Stimulated activated CD8-positive, alpha-beta memory T cell treated with anti-CD3 and anti-CD28 coated beads, Interleukin-7, amount 100 ng/mL, for 24 hours (primary cell): Measurements from ENCODE around the gene PPP1R8.
"Not testable (repeated sequence)": the region's sequence is repeated elsewhere in the genome, so short reads cannot be mapped to it uniquely, and the experiment has no call there.

Source experiments
- DNase-seq: peaks from one replicate; pipeline ENCODE4 v3.0.0-alpha.2; 2020; ENCODE audit warnings: low read depth

Gene PPP1R8

DNA sequence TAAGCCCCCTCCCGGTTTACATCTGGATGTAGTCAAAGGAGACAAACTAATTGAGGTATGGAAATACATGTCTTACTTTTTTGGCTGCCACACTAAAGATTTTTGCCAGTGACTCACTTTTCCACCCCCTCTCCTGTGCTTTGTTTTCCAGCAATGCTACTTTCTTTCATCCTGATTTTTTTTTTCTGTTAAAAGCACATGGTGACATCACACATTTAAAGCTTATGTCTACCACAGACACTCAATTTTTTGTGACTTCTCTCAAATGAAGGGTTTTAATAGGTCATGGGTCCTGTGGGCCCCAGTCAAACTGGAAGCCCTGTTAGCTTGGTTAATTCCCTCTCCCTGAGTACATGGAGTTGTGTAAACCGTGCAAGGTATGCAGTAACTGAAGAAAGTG is 2.2 kb downstream of the PPP1R8 start:
- DNase-seq = no peak

DNA sequence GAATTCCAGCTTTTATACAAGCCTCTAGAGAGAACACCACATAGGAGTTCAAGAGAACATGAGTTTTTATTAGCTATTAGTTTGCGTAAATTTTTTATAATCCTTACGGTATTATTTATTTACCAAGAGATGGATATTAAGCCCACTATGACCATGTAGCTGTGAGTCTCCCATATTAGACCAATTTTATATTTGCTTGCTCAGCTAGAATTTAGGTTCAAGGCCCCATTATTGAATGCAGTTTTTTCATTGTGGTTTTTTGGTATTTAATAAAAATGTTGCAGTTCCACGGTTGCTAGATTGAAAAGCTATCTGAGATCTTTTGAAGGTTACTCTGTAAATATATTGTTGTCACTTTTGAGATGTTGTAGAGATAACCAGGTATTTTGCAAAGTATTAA is 2.9 kb downstream of the PPP1R8 start:
- no peak for DNase-seq

DNA sequence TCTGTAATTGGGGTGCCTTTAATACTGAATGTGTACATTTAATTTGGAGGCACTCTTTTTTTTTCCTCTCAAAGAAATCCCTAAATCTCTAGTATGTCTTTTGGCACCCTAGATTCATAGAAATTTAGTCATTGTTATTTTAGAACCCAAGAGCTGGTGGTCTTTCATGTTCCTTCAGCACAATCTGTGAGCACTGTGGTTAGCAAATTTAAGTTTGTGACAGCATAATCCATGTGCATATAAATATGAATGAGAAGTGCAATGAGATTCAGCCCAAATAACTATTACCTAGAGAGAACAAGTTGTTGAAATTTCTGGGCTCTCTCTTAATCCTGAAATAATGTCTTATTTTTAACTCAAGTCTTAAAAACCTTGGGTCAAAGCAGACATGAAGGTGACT is 4.5 kb downstream of the PPP1R8 start:
- no peak for DNase-seq

DNA sequence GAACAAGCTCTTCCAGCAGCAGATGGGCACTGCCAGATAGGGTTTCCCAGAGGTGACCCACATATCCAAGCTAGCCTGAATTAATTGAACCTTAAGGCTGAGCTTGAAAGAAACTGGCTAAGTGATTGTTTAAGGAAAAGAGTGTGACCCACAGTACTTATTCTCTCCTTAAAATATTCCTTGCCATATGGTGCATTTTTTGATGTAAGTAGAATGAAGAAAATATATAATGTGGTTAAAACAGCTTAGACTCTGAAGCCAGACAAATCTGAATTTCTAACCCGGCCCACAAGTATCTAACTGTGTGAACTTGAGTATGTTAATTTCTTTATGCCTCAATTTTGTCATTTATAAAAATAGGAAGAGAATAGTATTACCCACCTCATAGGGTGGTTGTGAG is 4.9 kb downstream of the PPP1R8 start:
- DNase-seq = no peak

DNA sequence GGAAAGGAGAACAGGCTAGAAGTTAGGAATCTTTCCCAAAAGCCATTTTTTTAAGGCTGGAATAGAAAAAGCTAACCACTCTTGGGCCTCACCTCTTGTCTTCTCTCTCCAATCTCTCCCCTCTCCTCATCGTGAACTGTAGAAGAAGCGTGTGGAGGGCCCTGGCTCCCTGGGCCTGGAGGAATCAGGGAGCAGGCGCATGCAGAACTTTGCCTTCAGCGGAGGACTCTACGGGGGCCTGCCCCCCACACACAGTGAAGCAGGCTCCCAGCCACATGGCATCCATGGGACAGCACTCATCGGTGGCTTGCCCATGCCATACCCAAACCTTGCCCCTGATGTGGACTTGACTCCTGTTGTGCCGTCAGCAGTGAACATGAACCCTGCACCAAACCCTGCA is 19.4 kb downstream of the PPP1R8 start:
- no peak for DNase-seq

DNA sequence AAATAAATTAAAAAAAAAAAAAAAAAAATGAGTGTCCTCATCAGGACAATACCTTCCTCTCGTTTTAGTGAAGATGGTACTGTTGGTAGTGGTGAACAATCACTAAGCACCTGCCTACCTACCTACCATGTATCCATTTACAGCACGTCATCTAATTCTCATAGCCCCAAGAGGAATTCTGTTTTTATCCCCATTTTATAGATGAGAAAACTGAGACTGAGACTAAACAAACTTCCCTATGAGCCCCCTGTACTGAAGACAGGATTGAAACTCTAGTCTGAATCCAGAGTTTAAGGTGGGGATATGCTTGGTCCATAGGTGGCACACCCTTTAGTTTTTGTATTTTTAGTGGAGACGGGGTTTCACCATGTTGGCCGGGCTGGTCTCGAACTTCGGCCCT is 24.5 kb downstream of the PPP1R8 start:
- no peak for DNase-seq

DNA sequence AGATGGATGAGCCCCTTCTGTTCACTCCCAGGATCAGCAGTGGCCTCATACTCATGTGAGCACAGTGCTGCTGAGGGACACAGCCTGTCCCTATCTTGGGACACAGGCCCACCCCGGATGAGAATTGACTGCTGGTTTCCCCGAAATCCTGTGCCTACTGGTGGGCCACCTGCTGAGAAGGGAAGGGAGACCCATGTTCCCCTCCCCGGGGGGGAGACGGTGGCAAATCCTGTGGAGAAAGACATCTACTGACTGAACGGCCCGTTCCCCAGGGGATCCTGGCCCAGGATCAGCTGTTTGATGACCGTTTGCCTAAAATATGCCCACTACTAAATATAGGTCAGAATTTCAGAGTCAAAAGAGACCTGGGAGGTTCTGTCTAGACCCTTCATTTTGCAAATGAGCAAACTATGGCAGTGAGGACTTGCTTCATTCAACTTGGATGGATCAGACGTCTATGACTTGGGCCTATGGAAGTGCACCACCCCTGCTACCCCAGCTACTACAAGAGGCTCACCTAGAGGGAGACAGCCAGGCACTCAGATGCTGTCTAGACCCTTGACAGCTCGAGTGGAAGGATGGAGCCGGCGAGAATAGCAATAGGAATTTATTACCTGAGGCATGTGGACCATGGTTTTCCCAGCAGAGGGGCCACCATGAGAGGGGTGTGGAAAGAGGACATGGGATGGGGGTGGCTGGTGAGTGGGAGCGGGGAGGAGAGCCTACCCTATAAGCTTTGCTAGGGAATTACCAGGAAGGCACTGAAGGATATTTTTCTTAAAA is 26.2 kb downstream of the PPP1R8 start:
- DNase-seq = no peak

DNA sequence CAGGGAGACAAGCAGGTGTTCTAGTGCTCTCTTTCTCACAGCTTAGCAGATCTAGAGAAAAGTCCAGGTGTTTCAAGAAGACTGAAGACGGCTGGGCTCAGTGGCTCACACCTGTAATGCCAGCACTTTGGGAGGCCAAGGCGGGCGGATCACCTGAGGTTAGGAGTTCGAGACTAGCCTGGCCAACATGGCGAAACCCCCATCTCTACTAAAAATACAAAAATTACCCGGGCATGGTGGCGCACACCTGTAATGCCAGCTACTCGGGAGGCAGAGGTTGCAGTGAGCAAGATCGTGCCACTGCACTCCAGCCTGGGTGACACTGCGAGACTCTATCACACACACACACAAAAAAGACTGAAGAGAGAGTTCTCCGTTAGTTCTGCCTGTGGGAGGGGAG is 27.0 kb downstream of the PPP1R8 start:
- not testable (repeated sequence) for DNase-seq

DNA sequence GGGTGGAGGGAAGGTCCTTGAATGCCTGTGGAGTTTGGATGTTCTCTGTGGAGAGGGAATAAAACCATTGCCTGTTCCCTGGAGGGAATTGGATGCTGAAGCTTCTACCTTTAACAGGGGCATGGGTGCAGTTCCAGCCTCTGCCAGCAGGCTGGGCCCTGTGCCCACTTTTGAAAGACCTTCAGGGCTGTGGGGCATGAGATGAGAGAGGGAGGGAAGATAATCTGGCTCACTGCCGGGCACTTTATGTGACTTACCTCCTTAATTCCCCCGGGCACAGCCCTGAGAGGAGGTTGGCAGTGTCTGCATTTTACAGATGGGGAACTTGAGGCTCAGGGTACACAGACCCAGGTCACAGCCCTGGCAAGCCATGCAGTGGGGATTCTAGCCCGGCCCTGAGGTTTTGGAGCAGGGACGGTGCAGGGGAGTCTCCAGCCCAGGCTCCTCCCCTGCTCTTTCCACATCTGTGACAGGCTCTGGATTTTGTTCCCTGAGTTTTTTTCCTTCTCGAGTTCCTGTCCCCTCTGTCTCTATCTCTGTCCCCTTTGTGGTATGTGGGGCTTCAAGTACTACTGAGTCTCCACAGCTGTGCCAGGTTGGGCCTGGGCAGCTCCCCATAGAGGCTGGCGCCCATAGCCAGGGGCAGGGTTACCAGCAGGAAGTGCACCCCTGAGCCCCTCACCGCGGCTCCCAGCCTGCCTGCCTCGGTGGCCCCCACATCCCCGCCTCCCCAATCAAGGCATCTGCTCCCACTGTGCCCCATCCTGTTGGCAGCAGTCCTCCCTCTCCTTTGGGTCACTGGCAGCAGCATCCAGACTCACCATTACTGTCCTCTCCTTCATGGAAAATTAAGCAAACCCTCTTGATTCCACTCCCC is 27.7 kb downstream of the PPP1R8 start:
- peak; percentile 72 for DNase-seq

DNA sequence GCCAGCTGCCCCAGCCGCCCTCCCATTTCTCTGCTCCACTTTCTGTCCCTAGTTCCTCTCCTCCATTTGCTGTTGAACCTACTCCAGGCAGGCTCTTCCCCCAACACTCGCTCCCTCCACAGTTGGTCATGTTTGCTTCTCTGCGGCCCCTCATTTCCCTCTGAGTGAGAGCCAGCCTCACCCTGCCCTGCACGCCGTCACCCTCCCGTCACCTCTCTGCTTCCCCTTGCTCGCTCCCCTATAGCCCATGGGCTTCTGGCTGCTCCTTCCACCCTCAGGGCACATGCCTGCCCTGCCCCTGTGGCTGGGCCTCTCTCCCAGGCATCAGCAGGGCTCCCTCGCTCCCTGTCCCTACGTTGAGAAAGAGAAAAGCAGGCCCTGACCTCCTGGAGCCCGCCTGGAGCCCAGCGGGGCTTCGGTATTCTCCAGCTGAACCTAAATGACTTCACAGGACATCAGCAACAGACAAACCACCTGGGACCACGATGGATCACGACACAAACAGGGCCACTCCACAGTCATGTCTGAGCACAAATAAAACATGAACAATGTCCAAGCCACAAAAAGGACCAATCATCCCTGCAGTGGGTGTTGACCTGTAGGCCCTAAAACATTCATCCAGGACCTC is 28.5 kb downstream of the PPP1R8 start:
- DNase-seq = no peak

DNA sequence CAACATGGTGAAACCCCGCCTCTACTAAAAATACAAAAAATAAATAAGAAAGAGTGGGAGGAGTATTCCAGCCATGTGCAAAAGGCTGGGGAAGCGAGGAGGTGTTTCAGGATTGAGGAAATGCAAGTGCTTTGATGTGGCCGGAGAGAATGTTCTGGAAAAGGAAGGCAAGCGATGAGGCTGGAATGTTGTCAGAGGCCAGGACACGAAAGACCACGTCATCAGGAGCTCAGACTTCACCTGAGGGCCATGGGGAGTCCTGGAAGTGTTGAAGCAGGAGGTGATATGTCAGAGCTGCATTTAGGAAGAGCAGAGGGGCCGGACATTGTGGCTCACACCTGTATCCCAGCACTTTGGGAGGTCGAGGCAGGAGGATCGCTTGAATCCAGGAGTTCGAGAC is 30.9 kb downstream of the PPP1R8 start:
- DNase-seq = no peak

DNA sequence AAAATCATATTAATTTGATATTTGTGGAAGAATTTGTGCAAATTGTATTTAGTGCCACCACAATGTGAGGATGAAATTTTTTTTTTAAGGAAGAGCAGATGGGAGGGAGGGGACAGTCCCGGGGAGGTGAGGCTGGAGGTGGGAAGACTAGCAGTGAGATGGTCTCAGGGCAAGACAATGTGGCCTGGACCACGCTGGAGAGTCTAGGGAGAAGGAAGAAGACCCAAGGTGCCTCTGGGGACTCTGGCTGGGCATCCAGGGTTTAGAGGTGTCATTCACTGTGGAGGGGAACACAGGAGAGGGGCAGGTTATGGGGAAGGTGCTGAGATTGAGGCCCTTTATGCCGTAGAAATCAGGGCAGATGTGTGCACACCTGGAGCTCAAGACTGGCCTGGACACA is 31.4 kb downstream of the PPP1R8 start:
- DNase-seq = no peak

DNA sequence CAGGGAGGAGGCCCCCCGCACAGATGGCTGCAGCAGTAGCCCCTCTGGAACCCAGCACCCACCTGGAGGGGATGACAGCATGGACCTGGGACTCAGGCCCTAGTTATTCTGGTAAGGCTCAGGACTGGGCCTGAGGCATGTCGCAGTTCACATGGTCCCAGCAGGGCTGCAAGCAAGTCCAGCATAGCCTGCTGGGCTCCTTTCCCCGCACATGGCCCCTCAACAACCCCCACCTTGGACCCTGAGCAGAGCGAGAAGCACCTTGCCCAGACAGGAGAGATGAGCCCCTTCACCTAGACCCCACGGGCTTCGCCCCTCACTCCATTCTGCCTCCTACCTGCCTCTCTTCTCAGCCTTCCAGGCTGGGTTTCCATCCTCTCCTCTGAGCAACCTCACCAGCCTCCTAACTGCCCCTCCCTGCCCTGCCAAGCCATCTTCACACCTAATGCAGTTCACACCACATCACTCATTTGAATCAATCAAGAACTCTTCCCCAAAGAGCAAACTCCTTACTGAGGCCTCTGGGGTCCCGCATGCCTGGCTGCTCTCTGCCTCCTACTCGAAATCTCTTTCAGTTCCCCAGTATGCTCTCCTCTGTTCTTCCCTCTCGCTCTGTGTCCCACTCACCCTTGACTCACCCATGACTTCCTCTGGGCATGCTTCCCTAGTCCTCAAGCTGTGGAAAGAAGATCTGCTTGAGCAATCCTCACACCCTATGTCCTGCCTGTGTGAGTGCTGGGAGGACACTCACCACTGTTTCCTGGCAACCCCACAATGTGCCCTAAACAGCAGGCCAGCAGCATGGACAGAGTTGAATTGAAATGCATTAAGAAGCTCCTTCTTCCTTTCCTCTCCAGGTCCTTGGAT is 32.3 kb downstream of the PPP1R8 start:
- no peak for DNase-seq

DNA sequence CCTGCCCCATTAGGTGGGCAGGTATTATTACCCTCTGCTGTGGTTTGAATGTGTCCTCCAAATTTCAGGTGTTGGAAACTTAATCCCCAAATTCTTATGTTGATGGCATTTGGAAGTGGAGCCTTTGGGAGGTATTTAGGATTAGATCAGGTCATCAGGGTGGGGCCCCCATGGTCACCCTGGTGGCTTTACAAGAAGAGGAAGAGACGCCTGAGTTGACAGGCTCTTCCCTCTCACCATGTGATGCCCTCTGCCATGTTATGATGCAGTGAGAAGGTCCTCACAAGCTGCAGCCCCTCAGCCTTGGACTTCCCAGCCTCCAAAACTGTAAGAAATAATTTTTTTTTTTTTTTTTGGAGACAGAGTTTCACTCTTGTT is 32.9 kb downstream of the PPP1R8 start:
- DNase-seq = no peak

DNA sequence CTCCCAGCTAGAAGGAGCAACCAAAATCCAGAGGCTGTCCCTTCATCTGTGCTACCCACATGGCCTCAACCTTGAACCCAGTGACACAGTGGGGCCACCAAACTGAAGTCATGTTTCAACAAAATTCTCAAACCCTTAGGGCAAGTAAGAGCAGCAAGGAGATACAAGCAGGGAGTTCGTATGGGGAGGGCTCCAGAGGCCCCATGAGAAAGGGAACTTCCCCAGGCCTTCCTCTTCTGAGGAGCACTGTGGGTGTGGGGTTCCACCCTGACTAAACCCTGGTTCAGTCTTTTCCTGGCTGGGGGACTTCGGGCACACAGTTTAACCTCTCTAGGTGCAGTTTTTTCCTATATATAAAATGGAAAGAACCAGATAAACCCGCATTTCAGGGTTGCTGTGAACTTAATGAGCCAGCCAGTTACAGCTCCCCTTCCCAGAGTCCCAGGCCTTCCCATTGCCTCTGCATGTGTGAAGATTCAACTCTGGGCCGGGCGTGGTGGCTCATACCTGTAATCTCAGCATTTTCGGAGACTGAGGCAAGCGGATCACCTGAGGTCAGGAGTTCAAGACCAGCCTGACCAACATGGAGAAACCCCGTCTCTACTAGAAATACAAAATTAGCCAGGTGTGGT is 33.8 kb downstream of the PPP1R8 start:
- no peak for DNase-seq

DNA sequence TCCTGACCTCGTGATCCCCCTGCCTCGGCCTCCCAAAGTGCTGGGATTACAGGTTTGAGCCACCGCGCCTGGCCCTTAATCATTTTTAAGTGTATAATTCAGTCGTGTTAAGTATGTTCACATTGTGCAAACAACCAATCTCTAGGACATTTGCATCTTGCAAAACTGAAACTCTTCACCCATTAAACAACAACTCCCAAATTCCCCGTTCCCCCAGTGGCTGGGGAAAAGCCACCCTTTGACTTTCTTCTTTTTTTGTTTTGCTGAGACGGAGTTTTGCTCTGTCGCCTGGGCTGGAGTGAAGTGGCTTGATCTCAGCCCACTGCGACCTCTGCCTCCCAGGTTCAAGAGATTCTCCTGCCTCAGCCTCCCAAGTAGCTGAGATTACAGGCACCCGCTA is 35.2 kb downstream of the PPP1R8 start:
- DNase-seq = no peak

DNA sequence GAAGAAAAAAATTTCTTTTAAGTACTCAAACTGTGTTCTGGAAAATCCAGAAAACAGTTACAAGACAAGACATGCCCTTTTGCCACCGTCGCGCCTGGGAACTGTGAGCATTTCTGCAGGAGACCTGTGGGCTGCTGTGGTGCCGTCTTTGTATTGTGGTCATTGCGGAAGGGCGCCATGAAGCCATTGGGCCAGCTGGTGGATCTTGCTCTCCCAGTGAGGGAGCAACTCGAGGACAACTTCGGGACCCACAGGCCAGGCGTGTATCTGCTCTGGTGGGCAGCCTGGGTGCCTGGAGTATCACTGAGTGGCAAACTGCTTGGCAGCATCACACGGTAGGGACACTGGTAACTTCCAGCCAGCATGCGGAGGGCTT is 38.0 kb downstream of the PPP1R8 start:
- no peak for DNase-seq

DNA sequence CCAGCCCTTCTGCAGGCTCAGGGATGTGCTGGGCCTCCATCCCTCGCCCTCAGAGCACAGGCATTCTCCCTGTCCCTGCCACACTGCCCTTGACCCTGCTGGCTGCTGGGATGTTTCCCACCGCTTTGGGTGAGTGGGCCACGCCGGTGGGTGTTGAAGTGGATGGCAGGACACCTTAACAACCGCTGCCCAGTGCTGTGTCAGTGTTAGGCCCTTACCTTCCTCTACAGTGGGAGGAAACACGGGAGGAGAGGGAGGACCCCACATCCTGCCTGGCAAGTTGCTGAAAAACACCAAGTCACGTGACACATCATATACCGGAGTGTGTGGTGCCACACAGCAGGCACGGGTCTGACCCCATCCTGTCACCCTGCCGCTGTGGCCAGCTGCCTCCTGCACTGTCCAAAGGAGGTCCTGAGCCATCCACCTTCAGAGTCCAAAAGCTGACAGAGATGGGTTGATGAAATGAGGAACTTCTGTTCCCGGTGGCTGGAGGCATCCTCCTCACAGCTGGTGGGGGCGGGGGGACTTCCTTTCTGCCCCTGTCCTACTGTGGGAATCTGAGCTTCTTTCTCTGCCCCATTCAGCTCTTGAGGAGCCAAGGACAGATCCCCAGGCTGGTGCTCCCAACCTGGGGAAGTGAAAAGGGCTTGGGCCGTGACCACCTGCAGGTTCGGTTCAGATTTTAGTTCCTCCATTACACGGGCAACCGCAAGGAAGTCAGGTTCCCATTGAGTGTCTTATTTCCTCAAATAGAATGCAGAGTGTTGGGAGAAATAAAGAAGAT is 38.5 kb downstream of the PPP1R8 start:
- peak; percentile 46 for DNase-seq

DNA sequence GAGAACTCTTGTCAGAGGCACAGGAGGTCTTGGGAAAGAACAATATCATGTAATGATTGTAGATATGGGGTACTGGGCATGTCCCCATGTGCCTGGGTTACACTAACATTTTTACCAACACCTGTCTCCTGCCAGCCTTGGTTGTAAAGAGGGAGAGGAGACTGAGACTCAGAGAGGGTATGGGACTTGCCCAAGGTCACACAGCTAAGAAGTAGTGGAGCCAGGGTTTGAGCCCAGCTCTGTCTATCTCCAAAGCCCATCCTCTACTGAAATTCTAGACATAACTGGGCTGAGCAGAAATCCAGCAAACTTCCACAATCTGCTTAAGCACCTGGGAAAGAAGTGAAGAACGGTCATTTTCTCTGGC is 39.1 kb downstream of the PPP1R8 start:
- no peak for DNase-seq

DNA sequence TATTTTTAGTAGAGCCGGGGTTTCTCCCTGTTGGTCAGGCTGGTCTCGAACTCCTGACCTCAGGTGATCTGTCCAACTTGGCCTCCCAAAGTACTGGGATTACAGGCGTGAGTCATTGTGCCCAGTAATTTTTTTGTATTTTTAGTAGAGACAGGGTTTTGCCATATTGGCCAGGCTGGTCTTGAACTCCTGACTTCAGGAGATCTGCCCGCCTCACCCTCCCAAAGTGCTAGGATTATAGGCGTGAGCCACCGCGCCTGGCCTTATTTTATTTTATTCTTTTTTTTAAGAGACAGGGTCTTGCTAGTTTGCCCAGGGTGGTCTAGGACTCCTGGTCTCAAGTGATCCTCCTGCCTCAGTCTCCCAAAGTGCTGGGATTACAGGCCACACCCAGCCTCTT is 40.5 kb downstream of the PPP1R8 start:
- DNase-seq = not testable (repeated sequence)
